Measurements from ENCODE around the gene CPB1. TPM values are rescaled to one million over a fixed set of nuclear protein-coding genes. Genes with fewer than 3 reads are reported as not detected.
"Not testable (repeated sequence)": the region's sequence is repeated elsewhere in the genome, so short reads cannot be mapped to it uniquely, and the experiment has no call there.

The CPB1 gene
- not detected for total RNA-seq
- long read RNA-seq: 0 reads

GRCh38 chr3:148827585-148827984 is at the start of gene CPB1:
CPB1 (plus strand) TSS chr3:148827811; CDS start chr3:148827824, 13 bp downstream.
- ATAC-seq (no peak), DNase-seq (ENCODE audit: missing footprints) (no peak)
- intact Hi-C loops (cut with DNase I): no loop called here

- intact Hi-C loops (cut with DNase I): no loop called here
- ATAC-seq (no peak), DNase-seq (ENCODE audit: missing footprints) (no peak)
Observed at GRCh38 chr3:148778926-148779325, 48.7 kb upstream of the CPB1 start.

- DNase-seq (ENCODE audit: missing footprints); ATAC-seq; intact Hi-C loops (cut with DNase I): not testable (repeated sequence)
Observed at GRCh38 chr3:148785026-148785425, 42.6 kb upstream of the CPB1 start.

GRCh38 chr3:148786159-148786558 is 41.5 kb upstream of the CPB1 start:
- intact Hi-C loops (cut with DNase I); ATAC-seq: not testable (repeated sequence)
- DNase-seq (ENCODE audit: missing footprints): peak; percentile 58

- peak; percentile 38 for ATAC-seq
- intact Hi-C loops (cut with DNase I): no loop called here
Observed at GRCh38 chr3:148789146-148789545, 38.5 kb upstream of the CPB1 start.

GRCh38 chr3:148789906-148790305 is 37.7 kb upstream of the CPB1 start:
- intact Hi-C loops (cut with DNase I): no loop called here
- no peak for ATAC-seq
- no peak for DNase-seq (ENCODE audit: missing footprints)

More at GRCh38 chr3:148789146-148789545, 38.5 kb upstream of the CPB1 start:
- DNase-seq (ENCODE audit: missing footprints): no peak

- no peak for ATAC-seq
- no peak for DNase-seq (ENCODE audit: missing footprints)
- intact Hi-C loops (cut with DNase I): no loop called here
Observed at GRCh38 chr3:148790370-148790769, 37.2 kb upstream of the CPB1 start.

GRCh38 chr3:148790851-148791735 is 36.5 kb upstream of the CPB1 start:
- DNase-seq (ENCODE audit: missing footprints): no peak
- intact Hi-C loops (cut with DNase I): no loop called here
- peak; percentile 86 for ATAC-seq

GRCh38 chr3:148791920-148792319 is 35.7 kb upstream of the CPB1 start:
- intact Hi-C loops (cut with DNase I): no loop called here
- DNase-seq (ENCODE audit: missing footprints) (no peak), ATAC-seq (no peak)

GRCh38 chr3:148792516-148792915 is 35.1 kb upstream of the CPB1 start:
- intact Hi-C loops (cut with DNase I): no loop called here
- DNase-seq (ENCODE audit: missing footprints) (no peak), ATAC-seq (no peak)

- ATAC-seq (no peak), DNase-seq (ENCODE audit: missing footprints) (no peak)
- intact Hi-C loops (cut with DNase I): no loop called here
Observed at GRCh38 chr3:148796799-148797198, 30.8 kb upstream of the CPB1 start.

GRCh38 chr3:148797795-148798194 is 29.8 kb upstream of the CPB1 start:
- intact Hi-C loops (cut with DNase I): no loop called here
- DNase-seq (ENCODE audit: missing footprints) (no peak), ATAC-seq (no peak)

- intact Hi-C loops (cut with DNase I): no loop called here
- DNase-seq (ENCODE audit: missing footprints) (no peak), ATAC-seq (no peak)
Observed at GRCh38 chr3:148800414-148800813, 27.2 kb upstream of the CPB1 start.

- DNase-seq (ENCODE audit: missing footprints): no peak
- intact Hi-C loops (cut with DNase I): no loop called here
- no peak for ATAC-seq
Observed at GRCh38 chr3:148809835-148810234, 17.8 kb upstream of the CPB1 start.

GRCh38 chr3:148815316-148816110 is 12.1 kb upstream of the CPB1 start:
- no peak for DNase-seq (ENCODE audit: missing footprints)
- intact Hi-C loops (cut with DNase I): no loop called here
- ATAC-seq: no peak

GRCh38 chr3:148816427-148816826 is 11.2 kb upstream of the CPB1 start:
- intact Hi-C loops (cut with DNase I): no loop called here
- no peak for ATAC-seq
- DNase-seq (ENCODE audit: missing footprints): no peak

- ATAC-seq (no peak), DNase-seq (ENCODE audit: missing footprints) (no peak)
- intact Hi-C loops (cut with DNase I): no loop called here
Observed at GRCh38 chr3:148816981-148817525, 10.6 kb upstream of the CPB1 start.

- intact Hi-C loops (cut with DNase I): no loop called here
- no peak for ATAC-seq
- no peak for DNase-seq (ENCODE audit: missing footprints)
Observed at GRCh38 chr3:148820361-148821245, 7.0 kb upstream of the CPB1 start.

GRCh38 chr3:148823026-148823425 is 4.6 kb upstream of the CPB1 start:
- ATAC-seq (no peak), DNase-seq (ENCODE audit: missing footprints) (no peak)
- intact Hi-C loops (cut with DNase I): no loop called here

All from Right ventricle myocardium inferior (tissue), 1 donor.